HUES6 (cell line): ENCODE measurements around the gene FBXW10B.
"Not testable (repeated sequence)": the region's sequence is repeated elsewhere in the genome, so short reads cannot be mapped to it uniquely, and the experiment has no call there.

Experiments used
- H3K27ac ChIP-seq: 2 replicates; pipeline ENCODE4 v1.7.0; 2013; ENCODE audit warnings: low read depth, mild to moderate bottlenecking, low read length, inconsistent platforms
- H3K27me3 ChIP-seq: 2 replicates; pipeline ENCODE4 v1.6.1; 2013; ENCODE audit warnings: low read length; ENCODE audit not compliant: control insufficient read depth, insufficient read depth
- H3K36me3 ChIP-seq: 2 replicates; pipeline ENCODE4 v1.6.1; 2013; ENCODE audit warnings: low read length; ENCODE audit not compliant: control insufficient read depth, insufficient read depth
- H3K4me1 ChIP-seq: 2 replicates; pipeline ENCODE4 v1.6.1; 2013; ENCODE audit warnings: low read length; ENCODE audit not compliant: control insufficient read depth, insufficient read depth
- H3K4me3 ChIP-seq: 2 replicates; pipeline ENCODE4 v1.5.1; 2013; ENCODE audit warnings: low read depth, low read length
- H3K9ac ChIP-seq: one replicate; pipeline ENCODE4 v1.6.1; 2013; ENCODE audit warnings: mild to moderate bottlenecking, low read length
- H3K9me3 ChIP-seq: 2 replicates; pipeline ENCODE4 v1.6.1; 2013; ENCODE audit warnings: low read depth, low read length; ENCODE audit not compliant: control insufficient read depth, insufficient read depth

FBXW10B gene

DNA sequence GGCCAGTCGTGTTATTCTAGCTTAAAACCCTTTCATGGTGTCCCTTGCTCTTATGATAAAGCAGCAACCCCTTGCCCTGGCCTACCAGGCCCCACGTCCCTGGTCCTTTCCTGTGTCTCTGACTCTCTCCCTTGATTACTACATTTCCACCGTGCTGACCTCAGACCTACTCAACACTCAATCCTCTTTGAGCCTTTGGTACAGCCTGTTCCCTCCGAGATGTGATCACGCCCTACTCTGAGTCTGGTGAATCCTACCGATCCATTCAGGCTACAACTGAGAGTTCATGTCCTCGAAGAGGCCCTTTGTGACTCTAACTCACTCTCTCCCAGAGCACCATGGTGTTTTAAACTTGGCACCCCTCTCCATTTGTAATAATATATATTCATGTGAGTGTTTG lies 10.5 kb upstream of the FBXW10B start:
- not testable (repeated sequence) for H3K27me3 ChIP-seq, H3K36me3 ChIP-seq, H3K27ac ChIP-seq, H3K4me1 ChIP-seq, H3K9ac ChIP-seq, H3K9me3 ChIP-seq, H3K4me3 ChIP-seq

DNA sequence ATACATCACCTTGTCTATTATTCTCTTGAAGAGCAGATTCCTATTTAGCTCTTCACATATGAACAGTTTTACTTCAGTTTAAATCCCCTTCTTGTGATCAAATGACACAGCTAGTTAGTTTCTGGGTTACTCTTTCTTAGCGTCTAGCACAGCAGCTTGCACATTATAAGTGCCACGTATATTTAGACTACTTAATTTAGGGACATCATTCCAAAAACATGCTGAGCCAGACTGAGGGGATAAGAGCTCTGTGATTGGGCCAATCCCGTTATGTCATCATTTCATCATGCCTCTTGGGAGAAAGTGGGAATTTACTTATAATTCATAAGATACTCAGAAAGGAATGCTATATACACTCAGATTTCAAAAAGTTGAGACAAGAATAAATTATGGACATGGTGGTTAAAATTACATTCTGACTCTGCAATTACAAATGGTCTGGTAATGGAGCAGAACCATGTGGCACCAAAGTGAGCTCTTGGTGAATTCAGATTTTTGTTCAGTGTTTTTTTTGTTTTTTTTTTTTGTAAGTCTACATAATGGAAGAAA lies 4.2 kb upstream of the FBXW10B start:
- H3K27ac ChIP-seq, H3K27me3 ChIP-seq, H3K36me3 ChIP-seq: not testable (repeated sequence)

DNA sequence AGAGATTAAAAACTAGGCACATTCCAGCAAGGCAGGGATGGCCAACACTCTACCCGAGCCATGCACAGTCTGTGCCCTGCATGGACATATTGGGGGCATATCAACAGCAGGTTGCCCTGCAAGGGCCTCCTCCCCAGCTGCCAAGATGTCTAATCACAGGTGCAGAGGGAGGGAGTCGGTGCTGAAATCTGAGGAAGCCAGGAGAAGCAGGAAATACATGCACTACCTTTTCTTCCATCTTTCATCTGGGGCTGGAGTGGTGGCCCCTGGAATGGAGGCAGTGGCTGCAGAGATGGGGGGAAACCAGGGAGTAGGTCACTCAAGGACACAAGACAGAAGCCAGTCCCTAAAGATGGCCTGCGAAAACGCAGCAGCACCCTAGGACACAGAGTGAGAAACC lies 3.8 kb upstream of the FBXW10B start:
- not testable (repeated sequence) for H3K27ac ChIP-seq, H3K9me3 ChIP-seq, H3K36me3 ChIP-seq, H3K27me3 ChIP-seq, H3K9ac ChIP-seq, H3K4me1 ChIP-seq, H3K4me3 ChIP-seq

More for the DNA sequence above, 4.2 kb upstream of the FBXW10B start:
- not testable (repeated sequence) for H3K4me3 ChIP-seq, H3K9me3 ChIP-seq, H3K4me1 ChIP-seq, H3K9ac ChIP-seq

DNA sequence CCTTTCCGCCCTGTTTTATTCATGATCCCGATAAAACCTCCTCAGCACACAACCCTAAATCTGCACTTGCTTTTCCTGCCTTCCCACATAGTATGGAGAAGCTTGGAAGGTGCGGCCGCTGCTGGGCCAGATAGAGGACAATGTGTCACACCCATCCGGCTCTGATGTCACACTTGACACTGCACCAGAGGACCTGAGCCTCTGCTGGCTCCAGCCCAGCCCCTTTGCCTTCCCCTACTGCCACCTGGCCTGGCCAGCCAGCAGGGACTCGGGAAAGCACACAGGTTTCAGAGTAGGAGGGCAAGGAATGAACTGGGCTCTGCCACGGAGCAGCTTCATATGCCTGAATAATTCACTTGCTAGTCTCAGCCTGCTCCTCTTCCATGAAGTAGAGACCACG lies 2.6 kb upstream of the FBXW10B start:
- not testable (repeated sequence) for H3K27me3 ChIP-seq, H3K4me3 ChIP-seq, H3K27ac ChIP-seq, H3K9ac ChIP-seq, H3K9me3 ChIP-seq, H3K36me3 ChIP-seq, H3K4me1 ChIP-seq

GRCh38 chr17:15616828-15617227 lies 2.7 kb downstream of the FBXW10B start:
- not testable (repeated sequence) for H3K27me3 ChIP-seq, H3K9ac ChIP-seq, H3K4me3 ChIP-seq, H3K27ac ChIP-seq, H3K36me3 ChIP-seq, H3K9me3 ChIP-seq, H3K4me1 ChIP-seq

GRCh38 chr17:15615850-15616249 lies 3.7 kb downstream of the FBXW10B start:
- H3K9me3 ChIP-seq, H3K4me1 ChIP-seq, H3K4me3 ChIP-seq, H3K27me3 ChIP-seq, H3K36me3 ChIP-seq, H3K9ac ChIP-seq, H3K27ac ChIP-seq: not testable (repeated sequence)

DNA sequence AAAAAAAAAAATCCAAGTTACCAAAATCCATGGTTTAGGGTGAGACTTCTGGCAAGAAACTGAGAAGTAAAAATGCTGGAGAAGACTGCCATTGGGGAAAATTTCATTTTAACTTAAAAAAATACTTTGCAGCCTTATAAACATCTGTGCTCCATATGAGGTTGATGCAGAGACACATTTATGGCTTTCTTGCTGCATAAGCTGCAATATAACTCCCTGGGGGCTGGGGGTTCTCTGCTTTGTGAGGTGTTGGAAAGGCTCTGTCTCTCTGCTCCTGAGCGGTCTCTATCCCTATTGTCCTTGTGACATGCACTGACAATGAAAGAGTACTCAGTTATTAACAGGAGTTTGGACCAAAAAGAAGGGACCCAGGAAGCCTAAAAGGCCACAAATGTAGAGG lies 6.4 kb downstream of the FBXW10B start:
- not testable (repeated sequence) for H3K27ac ChIP-seq, H3K27me3 ChIP-seq, H3K9me3 ChIP-seq, H3K4me1 ChIP-seq, H3K9ac ChIP-seq, H3K4me3 ChIP-seq, H3K36me3 ChIP-seq

DNA sequence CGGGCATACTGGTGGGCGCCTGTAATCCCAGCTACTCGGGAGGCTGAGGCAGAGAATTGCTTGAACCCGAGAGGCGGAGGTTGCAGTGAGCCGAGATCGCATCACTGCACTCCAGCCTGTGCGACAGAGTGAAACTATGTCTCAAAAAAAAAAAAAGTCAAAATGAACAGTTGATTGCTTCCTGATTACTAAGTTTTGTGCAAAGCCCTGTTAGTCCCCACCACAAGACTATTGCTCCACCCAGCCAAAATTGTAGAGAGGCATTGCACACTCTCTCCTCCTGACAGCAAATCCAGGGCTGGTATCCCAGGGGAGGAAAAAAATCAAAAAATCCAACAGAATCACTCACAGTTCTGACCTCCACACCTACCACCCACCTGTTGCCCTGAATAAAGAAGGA lies 26.5 kb downstream of the FBXW10B start:
- H3K36me3 ChIP-seq: not testable (repeated sequence)

DNA sequence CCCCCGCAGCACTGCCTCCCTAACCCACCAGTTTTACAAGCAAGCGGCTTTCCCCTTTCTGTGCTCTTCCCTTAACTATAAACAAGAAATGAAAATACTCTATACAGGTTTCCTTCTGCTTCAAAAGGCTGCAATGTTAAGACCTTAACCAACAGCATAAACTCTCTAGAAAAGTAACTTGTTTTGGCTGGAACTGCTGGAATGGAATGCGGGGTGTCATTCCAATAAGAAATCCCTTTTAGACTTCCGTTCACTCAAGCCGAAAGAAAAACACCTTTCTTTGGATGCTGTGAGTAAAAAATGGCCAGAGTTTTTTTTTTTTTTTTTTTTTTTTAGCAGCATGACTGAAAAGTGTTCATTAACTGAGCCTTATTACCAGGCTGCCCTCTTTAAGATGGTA lies 27.5 kb downstream of the FBXW10B start:
- H3K4me3 ChIP-seq, H3K36me3 ChIP-seq, H3K9ac ChIP-seq, H3K27ac ChIP-seq, H3K27me3 ChIP-seq, H3K9me3 ChIP-seq, H3K4me1 ChIP-seq: not testable (repeated sequence)

More for the DNA sequence above, 26.5 kb downstream of the FBXW10B start:
- H3K9me3 ChIP-seq, H3K4me1 ChIP-seq, H3K4me3 ChIP-seq, H3K9ac ChIP-seq, H3K27ac ChIP-seq, H3K27me3 ChIP-seq: not testable (repeated sequence)

- H3K4me3 ChIP-seq, H3K36me3 ChIP-seq, H3K27me3 ChIP-seq, H3K27ac ChIP-seq, H3K9ac ChIP-seq, H3K4me1 ChIP-seq, H3K9me3 ChIP-seq: not testable (repeated sequence)
Measured at GRCh38 chr17:15590844-15591243, 28.7 kb downstream of the FBXW10B start.

GRCh38 chr17:15589544-15590536 lies 29.7 kb downstream of the FBXW10B start:
- not testable (repeated sequence) for H3K4me3 ChIP-seq, H3K36me3 ChIP-seq, H3K9me3 ChIP-seq, H3K4me1 ChIP-seq, H3K27ac ChIP-seq, H3K27me3 ChIP-seq, H3K9ac ChIP-seq
